OCI-LY3 (cell line): ENCODE data around the gene SLC2A6.

Experiments used
- EZH2phosphoT487 ChIP-seq: fragments of 200-600 bp; shearing (Covaris generic); IDR thresholded peaks from 2 replicates; pipeline ENCODE4 v1.6.1; 2018; ENCODE audit warnings: antibody characterized with exemption, mixed run types, low read depth
- TF ChIP-seq, protein P1 (sequence below): fragments of 200-600, 300-600 bp; sonication (generic); IDR thresholded peaks from 2 replicates; pipeline ENCODE4 v1.5.1; 2014; ENCODE audit warnings: antibody characterized with exemption, low read length, low read depth

DNA sequence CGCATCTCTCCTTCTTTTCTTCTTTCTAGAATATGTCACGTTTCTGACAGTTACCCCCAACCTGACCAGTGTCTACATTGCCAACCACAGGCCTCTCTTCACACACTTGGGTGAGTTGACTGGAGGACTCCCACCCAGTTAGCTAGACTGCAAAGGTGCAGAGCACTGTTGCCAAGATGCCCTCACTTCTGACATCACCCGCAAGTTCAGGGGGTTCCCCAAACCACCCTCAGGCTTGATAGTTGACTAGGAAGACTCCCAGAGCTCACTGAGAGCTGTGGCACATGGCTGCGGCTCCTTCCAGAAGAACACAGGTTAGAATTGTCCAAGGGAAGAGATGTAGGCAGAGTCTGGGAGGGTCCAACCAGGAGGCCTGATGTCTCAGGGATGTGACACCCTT is 39.6 kb downstream of the SLC2A6 start:
- TF ChIP-seq, protein P1, sequence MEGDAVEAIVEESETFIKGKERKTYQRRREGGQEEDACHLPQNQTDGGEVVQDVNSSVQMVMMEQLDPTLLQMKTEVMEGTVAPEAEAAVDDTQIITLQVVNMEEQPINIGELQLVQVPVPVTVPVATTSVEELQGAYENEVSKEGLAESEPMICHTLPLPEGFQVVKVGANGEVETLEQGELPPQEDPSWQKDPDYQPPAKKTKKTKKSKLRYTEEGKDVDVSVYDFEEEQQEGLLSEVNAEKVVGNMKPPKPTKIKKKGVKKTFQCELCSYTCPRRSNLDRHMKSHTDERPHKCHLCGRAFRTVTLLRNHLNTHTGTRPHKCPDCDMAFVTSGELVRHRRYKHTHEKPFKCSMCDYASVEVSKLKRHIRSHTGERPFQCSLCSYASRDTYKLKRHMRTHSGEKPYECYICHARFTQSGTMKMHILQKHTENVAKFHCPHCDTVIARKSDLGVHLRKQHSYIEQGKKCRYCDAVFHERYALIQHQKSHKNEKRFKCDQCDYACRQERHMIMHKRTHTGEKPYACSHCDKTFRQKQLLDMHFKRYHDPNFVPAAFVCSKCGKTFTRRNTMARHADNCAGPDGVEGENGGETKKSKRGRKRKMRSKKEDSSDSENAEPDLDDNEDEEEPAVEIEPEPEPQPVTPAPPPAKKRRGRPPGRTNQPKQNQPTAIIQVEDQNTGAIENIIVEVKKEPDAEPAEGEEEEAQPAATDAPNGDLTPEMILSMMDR = no peak
- no peak for TF ChIP-seq EZH2phosphoT487
